IPS DF 6.9 (cell line): Measurements from ENCODE around the gene DCP2.
"Not testable (repeated sequence)": the region's sequence is repeated elsewhere in the genome, so short reads cannot be mapped to it uniquely, and the experiment has no call there.

Source experiments
- DNase-seq: peaks from one replicate; pipeline ENCODE4 v3.0.0-alpha.2; 2013; ENCODE audit warnings: low read depth, low spot score
- H3K27ac ChIP-seq: one replicate; pipeline ENCODE4 v1.5.1; 2013; ENCODE audit warnings: low read length, control low read depth
- H3K27me3 ChIP-seq: 2 replicates; pipeline ENCODE4 v1.6.1; 2013; ENCODE audit warnings: mild to moderate bottlenecking, low read length; ENCODE audit not compliant: control insufficient read depth, insufficient read depth
- H3K36me3 ChIP-seq: 2 replicates; pipeline ENCODE4 v1.6.1; 2013; ENCODE audit warnings: low read length; ENCODE audit not compliant: control insufficient read depth, insufficient read depth
- H3K4me1 ChIP-seq: 2 replicates; pipeline ENCODE4 v1.6.1; 2013; ENCODE audit warnings: low read length; ENCODE audit not compliant: control insufficient read depth, insufficient read depth
- H3K4me3 ChIP-seq: 2 replicates; pipeline ENCODE4 v1.5.1; 2013; ENCODE audit warnings: mild to moderate bottlenecking, low read length
- H3K9me3 ChIP-seq: 2 replicates; pipeline ENCODE4 v1.6.1; 2013; ENCODE audit warnings: low read length, inconsistent platforms; ENCODE audit not compliant: control insufficient read depth, insufficient read depth
- WGBS: extraction: QIAGEN DNeasy Blood & Tissue Kit; methylation state at CpG from one replicate; pipeline ENCODE4 v1.1.7; 2013; ENCODE audit warnings: mixed read lengths, missing lambda C conversion rate; ENCODE audit not compliant: insufficient read length, insufficient coverage; 5-methylcytosine and 5-hydroxymethylcytosine counted together

The DCP2 gene

GRCh38 chr5:112948458-112948857 lies 28.1 kb upstream of the DCP2 start:
- Histone ChIP-seq H3K9me3 (no peaks in the 10 kb centered on the region), H3K36me3 (no peaks in the 10 kb centered on the region), H3K27me3 (no peaks in the 10 kb centered on the region), H3K4me3 (no peak overlapping the region), H3K4me1 (no peaks in the 10 kb centered on the region), H3K27ac (no peak overlapping the region)
- no CpG with 5 or more reads among the region's 1 CpG for WGBS
- DNase-seq, result no peak

DNA sequence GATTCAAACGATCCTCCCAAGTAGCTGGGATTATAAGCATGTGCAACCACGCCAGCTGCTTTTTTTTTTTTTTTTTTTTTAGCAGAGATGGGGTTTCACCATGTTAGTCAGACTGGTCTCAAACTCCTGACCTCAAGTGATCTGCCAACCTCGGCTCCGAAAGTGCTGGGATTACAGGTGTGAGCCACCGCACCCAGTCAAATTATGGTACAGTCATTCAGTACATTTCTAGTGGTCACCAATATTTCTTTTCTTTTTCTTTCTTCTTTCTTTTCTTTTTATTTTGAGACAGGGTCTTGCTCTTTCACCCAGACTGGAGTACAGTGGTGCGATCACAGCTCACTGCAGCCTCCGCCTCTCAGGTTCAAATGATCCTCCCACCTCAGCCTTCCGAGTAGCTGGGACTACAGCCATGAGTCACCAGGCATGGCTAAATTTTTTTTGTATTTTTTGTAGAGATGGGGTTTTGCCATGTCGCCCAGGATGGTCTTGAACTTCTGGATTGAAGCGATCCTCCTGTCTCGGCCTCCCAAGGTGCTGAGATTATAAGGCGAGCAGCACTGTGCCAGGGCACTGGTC lies 25.4 kb upstream of the DCP2 start:
- DNase-seq, result no peak
- no CpG with 5 or more reads among the region's 12 CpGs for WGBS
- no peaks in the 10 kb centered on the region for H3K27me3 ChIP-seq

GRCh38 chr5:112956606-112957005 lies 20.0 kb upstream of the DCP2 start:
- Histone ChIP-seq H3K27ac (no peak overlapping the region), H3K9me3 (no peaks in the 10 kb centered on the region), H3K27me3 (no peaks in the 10 kb centered on the region), H3K4me3 (no peak overlapping the region), H3K36me3 (no peaks in the 10 kb centered on the region), H3K4me1 (no peaks in the 10 kb centered on the region)
- no CpG with 5 or more reads among the region's 3 CpGs for WGBS
- no peak for DNase-seq

More for the DNA sequence above, 25.4 kb upstream of the DCP2 start:
- H3K36me3 ChIP-seq, result no peaks in the 10 kb centered on the region
- H3K9me3 ChIP-seq, result no peaks in the 10 kb centered on the region
- no peak overlapping the region for H3K4me3 ChIP-seq
- no peaks in the 10 kb centered on the region for H3K4me1 ChIP-seq
- no peak overlapping the region for H3K27ac ChIP-seq

- no peak for DNase-seq
- H3K9me3 ChIP-seq, result no peaks in the 10 kb centered on the region
- H3K36me3 ChIP-seq, result no peaks in the 10 kb centered on the region
- no peaks in the 10 kb centered on the region for H3K4me1 ChIP-seq
- no peaks in the 10 kb centered on the region for H3K27me3 ChIP-seq
- H3K27ac ChIP-seq, result no peak overlapping the region
- WGBS, result no CpG with 5 or more reads among the region's 2 CpGs
- no peak overlapping the region for H3K4me3 ChIP-seq
These were observed 19.4 kb upstream of the DCP2 start for GRCh38 chr5:112957036-112957808.

- WGBS, result no CpG with 5 or more reads among the region's 5 CpGs
- Histone ChIP-seq H3K9me3 (no peaks in the 10 kb centered on the region), H3K27me3 (no peaks in the 10 kb centered on the region), H3K36me3 (no peaks in the 10 kb centered on the region), H3K27ac (no peak overlapping the region), H3K4me3 (no peak overlapping the region), H3K4me1 (no peaks in the 10 kb centered on the region)
- DNase-seq, result no peak
These were observed 18.2 kb upstream of the DCP2 start for GRCh38 chr5:112958093-112959088.

DNA sequence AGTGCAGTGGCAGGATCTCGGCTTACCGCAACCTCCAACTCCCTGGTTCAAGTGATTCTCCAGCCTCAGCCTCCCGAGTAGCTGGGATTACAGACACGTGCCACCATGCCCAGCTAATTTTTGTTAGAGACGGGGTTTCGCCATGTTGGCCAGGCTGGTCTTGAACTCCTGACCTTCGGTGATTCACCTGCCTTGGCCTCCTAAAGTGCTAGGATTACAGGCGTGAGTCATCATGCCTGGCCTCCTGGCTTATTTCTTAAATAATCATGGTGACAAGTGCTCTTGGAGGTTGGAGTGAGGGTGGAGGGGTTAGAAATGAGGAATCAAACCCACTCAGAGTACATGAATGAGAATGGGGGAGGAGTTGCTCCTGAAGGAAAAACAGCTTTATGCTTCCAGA lies 16.7 kb upstream of the DCP2 start:
- H3K4me3 ChIP-seq, H3K27me3 ChIP-seq, H3K9me3 ChIP-seq, H3K36me3 ChIP-seq, H3K4me1 ChIP-seq, DNase-seq, H3K27ac ChIP-seq: not testable (repeated sequence)
- no CpG with 5 or more reads among the region's 8 CpGs for WGBS

- no peak for DNase-seq
- Histone ChIP-seq H3K36me3 (no peaks in the 10 kb centered on the region), H3K4me1 (no peaks in the 10 kb centered on the region), H3K27me3 (no peaks in the 10 kb centered on the region), H3K27ac (no peak overlapping the region), H3K4me3 (no peak overlapping the region), H3K9me3 (no peaks in the 10 kb centered on the region)
- no CpG with 5 or more reads among the region's 1 CpG for WGBS
These were observed 16.3 kb upstream of the DCP2 start for GRCh38 chr5:112960315-112960714.

GRCh38 chr5:112960863-112961504 lies 15.6 kb upstream of the DCP2 start:
- H3K27me3 ChIP-seq, result no peaks in the 10 kb centered on the region
- H3K9me3 ChIP-seq, result no peaks in the 10 kb centered on the region
- no peaks in the 10 kb centered on the region for H3K4me1 ChIP-seq
- WGBS, result no CpG with 5 or more reads among the region's 6 CpGs
- no peak overlapping the region for H3K27ac ChIP-seq
- H3K4me3 ChIP-seq, result no peak overlapping the region
- no peak for DNase-seq
- H3K36me3 ChIP-seq, result no peaks in the 10 kb centered on the region

GRCh38 chr5:112963374-112963733 lies 13.2 kb upstream of the DCP2 start:
- H3K9me3 ChIP-seq, DNase-seq, H3K27ac ChIP-seq, H3K27me3 ChIP-seq, H3K36me3 ChIP-seq, H3K4me3 ChIP-seq, H3K4me1 ChIP-seq: not testable (repeated sequence)
- WGBS, result no CpG with 5 or more reads among the region's 3 CpGs

DNA sequence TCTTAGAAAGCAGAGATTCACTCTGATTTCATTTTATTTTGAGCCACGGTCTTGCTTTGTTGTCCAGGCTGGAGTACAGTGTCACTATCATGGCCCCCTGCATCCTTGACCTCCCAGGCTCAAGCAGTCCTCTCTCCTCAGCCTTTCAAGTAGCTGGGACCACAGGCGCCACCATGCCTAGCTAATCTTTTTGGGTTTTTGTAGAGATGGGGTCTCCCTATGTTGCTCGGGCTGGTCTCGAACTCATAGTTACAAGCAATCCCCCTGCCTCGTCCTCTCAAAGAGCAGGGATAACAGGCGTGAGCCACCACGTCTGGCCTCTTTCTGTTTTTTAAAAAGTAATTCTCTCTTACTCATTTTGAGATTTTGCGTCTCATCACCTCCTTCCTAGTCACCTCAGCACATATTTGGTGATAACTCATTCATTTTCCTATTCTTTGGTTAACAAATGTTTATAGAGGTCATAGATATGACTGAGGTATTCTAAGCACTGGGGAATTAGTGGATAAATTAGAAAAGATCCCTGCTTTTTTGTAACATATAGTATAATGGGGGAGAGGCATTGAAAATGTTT lies 10.8 kb upstream of the DCP2 start:
- H3K4me1 ChIP-seq, result peaks cover 3% of the 10 kb centered on the region; the same call in 1 of the 2 replicates

More for the DNA sequence above, 10.8 kb upstream of the DCP2 start:
- DNase-seq, result no peak
- Histone ChIP-seq H3K9me3 (no peaks in the 10 kb centered on the region), H3K36me3 (no peaks in the 10 kb centered on the region), H3K27ac (no peak overlapping the region), H3K27me3 (no peaks in the 10 kb centered on the region), H3K4me3 (no peak overlapping the region)
- WGBS, result no CpG with 5 or more reads among the region's 8 CpGs
